GM21367 (cell line): ENCODE results near the gene PXT1.

Experiments used
- ATAC-seq: cut with Tn5 transposase; IDR thresholded peaks from one replicate; pipeline ENCODE4 v1.9.1; 2021; ENCODE audit not compliant: unreplicated experiment

Gene PXT1

DNA sequence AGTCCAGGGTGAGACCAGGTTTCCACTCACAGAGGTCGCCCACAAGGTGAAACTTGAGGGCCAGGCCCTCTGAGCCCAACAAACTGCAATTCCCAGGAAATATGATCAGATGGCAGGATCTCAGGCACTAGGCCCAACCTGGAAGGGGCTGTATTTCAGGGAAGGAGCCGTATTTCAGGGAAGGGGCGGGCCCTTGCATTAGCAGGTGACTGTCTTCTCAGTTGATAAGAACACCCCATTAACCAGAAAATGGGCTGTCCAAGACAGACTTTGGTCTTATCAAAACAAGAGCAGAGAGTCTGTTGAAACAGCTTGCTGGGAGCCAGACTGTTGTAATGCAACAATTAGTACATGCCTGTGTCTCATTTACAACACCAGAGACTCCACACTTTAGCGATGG is 95.0 kb downstream of the PXT1 start:
- no peak for ATAC-seq

DNA sequence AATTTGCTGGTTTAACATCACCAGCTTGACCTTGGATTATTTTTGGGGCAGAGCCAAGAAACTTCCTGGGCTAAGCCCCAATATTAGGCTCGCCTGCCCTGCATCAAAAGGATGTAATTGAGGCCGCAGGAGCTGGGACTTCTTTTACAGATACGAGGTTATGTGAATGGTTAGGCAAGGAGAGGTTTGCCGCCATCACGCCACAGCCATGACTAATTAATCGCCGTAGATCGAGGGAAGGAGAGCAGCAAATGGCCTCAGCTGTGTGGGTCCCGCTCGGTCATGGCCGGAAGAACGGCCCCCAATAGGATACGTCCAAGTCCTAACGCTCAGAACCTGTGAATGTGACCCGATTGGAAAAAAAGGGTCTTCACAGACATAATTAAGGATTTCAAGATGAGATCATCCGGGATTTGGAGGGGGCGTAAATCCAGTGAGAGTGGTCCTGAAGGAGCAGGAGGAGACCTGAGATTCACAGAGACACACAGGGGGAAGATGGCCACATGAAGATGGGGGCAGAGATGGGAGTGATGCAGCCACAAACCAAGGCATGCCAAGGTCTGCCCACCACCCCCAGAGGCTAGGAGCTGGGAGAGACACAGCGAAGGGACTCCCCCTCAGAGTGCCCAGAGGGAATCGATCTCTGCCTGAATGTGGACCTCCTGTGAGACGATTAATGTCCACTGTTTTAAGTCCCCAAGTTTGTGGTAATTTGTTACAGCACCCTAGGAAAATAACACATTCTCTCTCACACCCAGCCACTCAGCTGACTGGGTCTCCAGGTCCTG is 96.0 kb downstream of the PXT1 start:
- ATAC-seq = no peak

DNA sequence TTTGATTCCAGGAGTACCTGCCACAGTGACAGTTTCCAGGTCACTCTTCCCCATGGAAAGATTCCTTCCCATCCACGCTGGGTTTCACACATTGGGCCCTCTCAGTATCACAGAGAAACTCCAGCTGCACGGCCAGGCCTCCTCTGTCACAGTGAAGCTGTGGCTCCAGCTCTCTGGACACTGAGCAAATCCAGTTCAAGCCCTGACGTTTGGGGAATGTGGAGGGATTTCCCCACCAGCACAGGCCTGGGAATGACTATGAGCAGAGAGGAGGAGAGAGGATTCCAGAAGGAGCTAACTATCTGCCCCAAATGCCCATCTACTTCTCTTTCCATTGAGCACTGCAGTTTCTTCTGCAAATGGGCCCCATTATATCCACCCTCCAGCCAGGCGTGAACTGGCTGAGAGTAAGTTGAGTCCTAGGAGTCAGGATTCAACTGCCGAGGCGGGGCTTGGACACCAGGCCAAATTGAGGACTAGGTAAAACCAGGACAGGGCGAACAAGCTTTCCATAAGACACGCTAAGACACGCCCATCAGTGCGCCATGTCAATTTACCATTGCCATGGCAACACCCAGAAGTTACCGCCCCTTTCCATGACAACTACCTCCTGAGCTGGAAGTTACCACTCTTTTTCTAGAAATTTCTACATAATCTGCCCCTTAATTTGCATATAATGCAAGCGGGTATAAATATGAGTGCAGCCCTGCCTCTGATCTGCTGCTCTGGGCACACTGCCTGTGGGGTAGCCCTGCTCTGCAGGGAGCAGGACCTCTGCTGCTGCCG is 96.8 kb downstream of the PXT1 start:
- ATAC-seq = no peak

DNA sequence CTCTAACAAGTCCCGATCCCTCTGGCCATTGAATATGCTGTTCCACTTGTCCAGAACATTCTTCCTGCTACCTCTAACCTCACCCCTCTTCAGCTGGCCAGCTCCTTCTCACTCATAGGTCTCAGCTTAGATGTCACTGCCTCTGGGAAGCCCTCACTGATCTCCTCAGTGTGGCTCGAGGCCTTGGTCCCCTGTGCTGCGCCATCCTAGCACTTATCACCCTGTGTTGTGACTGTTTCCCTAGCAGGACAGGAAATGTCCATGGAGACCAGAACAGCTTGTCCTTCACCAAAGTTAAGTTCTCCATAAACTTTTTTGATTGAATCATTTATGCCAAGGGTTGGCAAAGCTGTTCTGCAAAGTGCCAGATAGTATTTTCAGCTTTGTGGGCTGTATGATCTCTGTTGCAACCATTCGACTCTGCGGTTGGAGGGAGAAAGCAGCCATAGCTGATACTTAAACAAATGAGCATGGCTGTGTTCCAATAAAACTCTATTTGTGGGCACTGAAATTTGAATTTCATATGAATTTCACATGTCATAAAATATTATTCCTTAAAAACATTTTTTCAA is 99.5 kb downstream of the PXT1 start:
- no peak for ATAC-seq

DNA sequence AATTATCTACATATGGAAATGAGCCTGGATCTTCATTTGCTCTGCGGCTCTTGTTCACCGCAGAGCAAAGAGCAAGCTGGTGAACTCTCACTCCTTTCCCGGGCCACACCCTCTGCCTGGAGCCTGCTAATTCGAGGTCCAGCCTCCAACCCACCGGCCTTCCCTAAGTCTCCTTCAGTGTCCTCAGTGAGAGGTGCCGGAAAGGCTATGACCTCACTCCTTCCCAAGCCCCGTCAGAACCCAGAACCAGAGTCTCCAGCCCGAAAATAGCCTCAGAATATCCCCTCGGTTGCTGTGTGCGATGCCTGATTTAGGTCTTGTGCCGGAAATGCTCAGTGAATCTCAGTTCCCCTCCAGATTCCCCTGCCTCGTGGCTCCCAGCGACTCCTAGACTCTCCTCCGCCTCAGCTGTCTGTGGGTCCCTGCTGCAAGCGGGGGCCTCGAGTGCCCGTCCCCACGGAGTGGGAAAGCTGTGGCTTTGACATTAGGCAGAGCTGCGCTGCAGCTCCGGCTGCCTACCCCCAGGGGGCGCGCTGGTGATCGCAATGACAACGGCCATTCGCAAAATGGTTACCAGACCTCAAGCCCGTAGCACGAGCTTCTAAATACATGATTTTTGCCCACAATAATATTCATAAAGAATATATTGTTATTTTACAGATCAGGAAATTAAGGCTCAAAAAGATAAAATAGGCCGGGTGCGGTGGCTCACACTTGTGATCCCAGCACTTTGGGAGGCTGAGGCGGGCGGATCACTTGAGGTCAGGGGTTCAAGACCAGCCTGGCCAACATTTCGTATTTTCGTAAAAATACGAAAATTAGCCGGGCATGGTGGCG is 101.8 kb downstream of the PXT1 start:
- ATAC-seq = no peak
